Measurements from ENCODE around the gene TSPAN2. TPM values are rescaled to one million over a fixed set of nuclear protein-coding genes. Genes with fewer than 3 reads are reported as not detected.
A peak's percentile ranks its signal among the peaks of the same experiment; 100 is the strongest.

The TSPAN2 gene
- total RNA-seq, 4 donors from 2014 or later: 10.8 to 16.4 (median 11.7) TPM

- H3K4me1 ChIP-seq: peaks cover 4 to 43% (median 21%) of the 10 kb centered on the region in 4 donors
- no peak overlapping the region for H3K4me3 ChIP-seq
- in situ Hi-C loops (cut with MboI; ENCODE audit: low pct_ligation_motif_present in 1 of 4, low pct_unique_long_range_greater_than_20kb in 1 of 4, low sequenced_read_pairs in 3 of 4) (no loop called here), intact Hi-C loops (cut with DNase I; ENCODE audit: low total_unique reads) (no loop called here)
- peak overlapping the region; percentile 66 to 82 (median 74) for H3K27ac ChIP-seq
- no peaks in the 10 kb centered on the region for H3K9me3 ChIP-seq
- no peaks in the 10 kb centered on the region for H3K36me3 ChIP-seq
- H3K27me3 ChIP-seq: no peaks in the 10 kb centered on the region
- peak; percentile 50 for DNase-seq
- 45% methylated on average over 12 of the region's 12 CpGs; no CpG with 5 or more reads in 1 of the 2 donors for whole genome bisulfite sequencing, 2 donors (ENCODE audit: low coverage in 1 of 2)
- no peak for TF ChIP-seq POLR2A (IDR thresholded peaks at IDR 0.05)
- no peak for TF ChIP-seq POLR2AphosphoS5 (IDR thresholded peaks at IDR 0.05)
- no peak for TF ChIP-seq EP300 (IDR thresholded peaks at IDR 0.05; ENCODE audit: low read depth)
- TF ChIP-seq CTCF (IDR thresholded peaks at IDR 0.05): no peak
These were observed 20.3 kb downstream of the TSPAN2 start for GRCh38 chr1:115068826-115069585.

- Histone ChIP-seq H3K36me3 (no peaks in the 10 kb centered on the region), H3K9me3 (no peaks in the 10 kb centered on the region), H3K4me3 (no peak overlapping the region), H3K27ac (peak overlapping the region; percentile 66 to 82 (median 74)), H3K4me1 (peaks cover 9 to 35% (median 20%) of the 10 kb centered on the region in 4 donors), H3K27me3 (no peaks in the 10 kb centered on the region)
- in situ Hi-C loops (cut with MboI; ENCODE audit: low pct_ligation_motif_present in 1 of 4, low pct_unique_long_range_greater_than_20kb in 1 of 4, low sequenced_read_pairs in 3 of 4) (no loop called here), intact Hi-C loops (cut with DNase I; ENCODE audit: low total_unique reads) (no loop called here)
- WGBS, 2 donors (ENCODE audit: low coverage in 1 of 2): 67 to 88% methylated on average over 6 to 8 of the region's 8 CpGs
- DNase-seq: no peak
- TF ChIP-seq CTCF (IDR thresholded peaks at IDR 0.05): no peak
- no peak for TF ChIP-seq POLR2AphosphoS5 (IDR thresholded peaks at IDR 0.05)
- no peak for TF ChIP-seq POLR2A (IDR thresholded peaks at IDR 0.05)
- TF ChIP-seq EP300 (IDR thresholded peaks at IDR 0.05; ENCODE audit: low read depth): no peak
These were observed 22.0 kb downstream of the TSPAN2 start for GRCh38 chr1:115067161-115067859.

- DNase-seq: no peak
- H3K36me3 ChIP-seq: no peaks in the 10 kb centered on the region
- TF ChIP-seq POLR2AphosphoS5 (IDR thresholded peaks at IDR 0.05) (no peak), EP300 (IDR thresholded peaks at IDR 0.05; ENCODE audit: low read depth) (no peak)
- H3K27me3 ChIP-seq: no peaks in the 10 kb centered on the region
- intact Hi-C loops (cut with DNase I; ENCODE audit: low total_unique reads) (no loop called here), in situ Hi-C loops (cut with MboI; ENCODE audit: low pct_ligation_motif_present in 1 of 4, low pct_unique_long_range_greater_than_20kb in 1 of 4, low sequenced_read_pairs in 3 of 4) (no loop called here)
- peaks cover 9 to 39% (median 22%) of the 10 kb centered on the region in 4 donors for H3K4me1 ChIP-seq
- H3K4me3 ChIP-seq: no peak overlapping the region
- H3K9me3 ChIP-seq: no peaks in the 10 kb centered on the region
- H3K27ac ChIP-seq: peak overlapping the region in 2 of 4 donors; percentile 17 to 24
- WGBS, 2 donors (ENCODE audit: low coverage in 1 of 2): 40 to 90% methylated on average over 1 to 6 of the region's 6 CpGs
These were observed 24.3 kb downstream of the TSPAN2 start for GRCh38 chr1:115065021-115065420.

- Histone ChIP-seq H3K36me3 (no peaks in the 10 kb centered on the region), H3K9me3 (no peaks in the 10 kb centered on the region), H3K27me3 (no peaks in the 10 kb centered on the region), H3K4me3 (no peak overlapping the region), H3K4me1 (peaks cover 9 to 36% (median 19%) of the 10 kb centered on the region in 4 donors), H3K27ac (peak overlapping the region in 2 of 4 donors; percentile 17 to 24)
- TF ChIP-seq POLR2A (IDR thresholded peaks at IDR 0.05): no peak
- TF ChIP-seq EP300 (IDR thresholded peaks at IDR 0.05; ENCODE audit: low read depth): no peak
- no peak for TF ChIP-seq CTCF (IDR thresholded peaks at IDR 0.05)
- TF ChIP-seq POLR2AphosphoS5 (IDR thresholded peaks at IDR 0.05): no peak
- intact Hi-C loops (cut with DNase I; ENCODE audit: low total_unique reads): no loop called here
- in situ Hi-C loops (cut with MboI; ENCODE audit: low pct_ligation_motif_present in 1 of 4, low pct_unique_long_range_greater_than_20kb in 1 of 4, low sequenced_read_pairs in 3 of 4): no loop called here
- DNase-seq: no peak
- WGBS, 2 donors (ENCODE audit: low coverage in 1 of 2): 95% methylated on average over 3 of the region's 3 CpGs; no CpG with 5 or more reads in 1 of the 2 donors
These were observed 24.8 kb downstream of the TSPAN2 start for GRCh38 chr1:115064461-115064860.
